Adrenal gland (tissue), 5 donors: Measurements from ENCODE around the gene PSMD12.

ENCODE experiments used
- CTCF ChIP-seq, 6 experiments: fragments of 450-650 bp in 4 of 6; fragments of 200-600 bp in 2 of 6; sonication (generic) in 1 of 6; IDR thresholded peaks; 1 replicate in 5 of 6; 2 replicates in 1 of 6; pipeline versions ENCODE4 v1.5.1 to v1.8.0; 2016 to 2021; ENCODE audit warnings: antibody characterized with exemption in 6 of 6, mild to moderate bottlenecking in 2 of 6, moderate library complexity in 1 of 6
- POLR2A ChIP-seq, 2 donors: fragments of 450-650 bp; IDR thresholded peaks; one replicate each; pipeline ENCODE4 v1.6.1; 2017; ENCODE audit warnings: antibody characterized with exemption in 2 of 2, mild to moderate bottlenecking in 2 of 2, moderate library complexity in 1 of 2
- donor health status: DM: no; HTN: no; CAD: no.

GRCh38 chr17:67390006-67390645 lies 23.7 kb upstream of the PSMD12 start:
- TF ChIP-seq POLR2A (IDR thresholded peaks at IDR 0.05), result no peak
- no peak for TF ChIP-seq CTCF (IDR thresholded peaks at IDR 0.05)
